NB4 (cell line): ENCODE results near the gene ZEB2.

Experiments
- POLR2A ChIP-seq: IDR thresholded peaks from 2 replicates; pipeline ENCODE4 v1.6.1; 2011; ENCODE audit warnings: mild to moderate bottlenecking; ENCODE audit not compliant: insufficient read length; ENCODE audit errors: extremely low read depth
- TF ChIP-seq, protein P1 (sequence below): IDR thresholded peaks from one replicate; pipeline ENCODE4 v1.5.1; 2012; ENCODE audit warnings: low read depth, low read length

DNA sequence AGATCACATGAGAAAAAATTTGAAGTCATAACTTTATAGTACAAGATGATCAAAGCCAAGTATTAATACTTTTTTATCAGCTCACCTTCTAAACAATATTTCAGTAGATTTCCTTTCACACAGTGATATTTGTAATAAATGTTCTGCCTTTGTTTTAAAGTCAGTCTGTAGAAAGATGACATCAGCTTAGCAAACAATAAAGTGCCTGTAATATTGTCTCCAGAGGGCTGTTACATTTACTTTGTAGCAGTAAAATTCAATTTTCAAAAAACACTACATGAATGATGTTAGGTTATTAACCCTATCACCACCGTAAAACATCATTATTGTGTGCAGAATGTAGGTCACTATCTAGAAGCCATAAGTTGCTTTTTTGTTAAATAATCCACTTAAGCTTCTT is 49.6 kb downstream of the ZEB2 start:
- TF ChIP-seq, protein P1, sequence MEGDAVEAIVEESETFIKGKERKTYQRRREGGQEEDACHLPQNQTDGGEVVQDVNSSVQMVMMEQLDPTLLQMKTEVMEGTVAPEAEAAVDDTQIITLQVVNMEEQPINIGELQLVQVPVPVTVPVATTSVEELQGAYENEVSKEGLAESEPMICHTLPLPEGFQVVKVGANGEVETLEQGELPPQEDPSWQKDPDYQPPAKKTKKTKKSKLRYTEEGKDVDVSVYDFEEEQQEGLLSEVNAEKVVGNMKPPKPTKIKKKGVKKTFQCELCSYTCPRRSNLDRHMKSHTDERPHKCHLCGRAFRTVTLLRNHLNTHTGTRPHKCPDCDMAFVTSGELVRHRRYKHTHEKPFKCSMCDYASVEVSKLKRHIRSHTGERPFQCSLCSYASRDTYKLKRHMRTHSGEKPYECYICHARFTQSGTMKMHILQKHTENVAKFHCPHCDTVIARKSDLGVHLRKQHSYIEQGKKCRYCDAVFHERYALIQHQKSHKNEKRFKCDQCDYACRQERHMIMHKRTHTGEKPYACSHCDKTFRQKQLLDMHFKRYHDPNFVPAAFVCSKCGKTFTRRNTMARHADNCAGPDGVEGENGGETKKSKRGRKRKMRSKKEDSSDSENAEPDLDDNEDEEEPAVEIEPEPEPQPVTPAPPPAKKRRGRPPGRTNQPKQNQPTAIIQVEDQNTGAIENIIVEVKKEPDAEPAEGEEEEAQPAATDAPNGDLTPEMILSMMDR = no peak
- TF ChIP-seq POLR2A = no peak
